ENCODE measurements around the gene SKIC8.

- TF ChIP-seq CTCF (IDR thresholded peaks at IDR 0.05) (no peak), POLR2A (IDR thresholded peaks at IDR 0.05) (no peak)
Observed at GRCh38 chr15:78276064-78276943, 23.1 kb downstream of the SKIC8 start.

Measured in adrenal gland (tissue), 5 donors.